GM20431 (cell line): ENCODE results near the gene CCL13.

ENCODE experiments used
- in situ Hi-C: fragments of 300-500 bp; cut with MseI, MboI; formaldehyde crosslinking; loops from one replicate; pipeline ENCODE4 v1.15.0; 2020; ENCODE audit warnings: low sequenced_read_pairs; ENCODE audit not compliant: unreplicated experiment

CCL13 gene

DNA sequence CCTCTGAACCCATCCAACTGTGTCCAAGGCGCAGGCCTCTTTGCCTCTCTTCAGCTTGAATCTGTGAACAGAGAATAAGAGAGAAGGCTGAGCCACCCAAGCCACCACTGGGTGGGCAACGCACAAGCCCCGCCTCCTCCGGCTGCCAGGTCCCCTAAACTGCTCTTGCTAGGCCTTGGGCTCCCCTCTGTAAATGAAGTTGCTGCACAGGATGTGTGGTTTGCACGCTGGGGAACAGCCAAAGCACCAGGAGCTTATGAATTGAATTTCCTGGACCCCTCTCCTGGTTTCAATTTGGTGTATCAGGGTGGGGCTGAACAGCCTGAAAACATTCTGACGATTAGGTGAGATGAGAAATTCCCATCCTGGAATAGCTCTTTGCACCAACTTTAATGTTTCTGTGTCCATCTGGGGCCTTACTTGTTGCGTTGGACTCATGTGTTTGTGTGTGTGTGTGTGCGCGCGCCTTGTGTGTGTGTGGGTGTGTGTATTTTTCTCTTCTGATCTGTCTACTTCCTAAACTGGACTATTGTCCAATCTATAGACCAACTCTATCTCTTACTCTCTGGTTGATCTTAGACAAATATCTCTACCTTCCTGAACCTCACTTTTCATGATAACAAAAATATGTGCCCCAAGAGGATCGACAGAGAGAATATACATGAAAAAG is 4.5 kb downstream of the CCL13 start:
- in situ Hi-C loops = no loop called here

DNA sequence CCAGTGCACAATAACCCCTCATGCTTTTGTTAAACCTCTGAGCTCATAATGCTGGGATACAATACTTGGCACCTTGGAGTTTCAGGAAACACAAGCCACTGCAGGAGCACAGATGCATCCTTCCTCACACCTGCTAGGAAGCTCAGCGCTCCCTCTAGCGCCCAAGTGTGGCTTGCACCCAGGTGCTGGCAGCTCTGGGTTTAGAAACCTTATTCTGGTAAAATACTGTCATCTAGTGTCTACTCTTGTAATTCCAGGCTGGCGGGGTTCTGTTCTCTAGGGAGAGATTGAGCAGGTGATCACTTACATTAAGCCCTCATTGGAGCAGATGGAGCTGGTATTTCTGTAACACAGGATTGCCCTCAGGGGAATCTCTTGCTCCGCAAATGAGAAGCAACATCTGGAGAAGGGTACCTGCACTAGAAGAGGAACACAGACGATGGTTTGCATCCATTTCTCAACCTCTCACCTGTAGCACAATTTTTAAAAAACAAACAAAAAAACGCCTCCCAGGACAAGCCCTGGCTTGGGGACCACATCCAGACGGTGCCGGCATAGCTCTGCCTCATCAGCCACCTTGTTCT is 5.3 kb downstream of the CCL13 start:
- in situ Hi-C loops = no loop called here

DNA sequence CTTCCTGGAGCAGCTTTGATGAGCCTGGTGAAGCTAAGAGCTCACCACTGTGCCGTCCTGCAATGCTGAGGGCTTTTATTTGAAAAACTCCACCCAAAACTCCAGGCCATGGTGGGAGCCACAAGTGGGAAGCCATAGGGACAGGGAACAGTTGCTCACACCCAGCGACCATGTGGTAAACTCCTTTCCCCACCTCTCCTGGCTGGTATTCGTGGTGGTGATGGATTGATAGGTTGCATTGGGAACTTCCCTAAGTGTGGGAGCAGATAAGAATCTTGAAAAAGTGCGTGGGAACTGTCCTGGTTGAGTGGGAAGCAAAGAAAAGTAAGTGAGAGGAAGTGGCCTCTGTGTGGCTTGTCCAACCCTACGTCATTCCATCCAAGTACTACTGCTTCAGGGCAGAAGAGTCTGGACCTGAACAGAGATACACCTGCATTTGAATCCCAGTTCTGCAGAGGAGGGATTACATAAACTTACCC is 6.9 kb downstream of the CCL13 start, which contains the start of gene CCL1:
TSS of gene CCL1 (minus strand) at position 51 of the 479 bp plus-strand sequence. CDS start 72 bp downstream, outside the sequence.
- in situ Hi-C loops = no loop called here

DNA sequence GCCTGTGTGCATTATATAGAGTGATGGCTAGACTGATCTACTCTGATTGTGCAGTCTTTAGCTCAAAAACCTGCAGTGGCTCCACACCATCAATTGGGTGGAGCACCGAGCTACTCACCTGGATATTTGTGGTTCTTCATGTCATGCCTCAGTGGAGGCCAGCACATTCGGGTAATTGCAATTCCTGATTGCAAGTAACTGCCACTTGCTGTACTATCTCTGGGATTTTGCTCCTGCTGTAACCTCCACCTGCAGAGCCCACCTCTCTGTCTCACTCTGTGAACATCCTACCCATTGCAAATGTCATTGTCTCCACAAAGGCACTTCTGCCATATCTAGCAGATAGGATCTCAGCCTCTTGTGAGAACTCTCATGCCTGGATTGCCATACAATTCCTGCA is 8.5 kb downstream of the CCL13 start:
- in situ Hi-C loops = no loop called here

DNA sequence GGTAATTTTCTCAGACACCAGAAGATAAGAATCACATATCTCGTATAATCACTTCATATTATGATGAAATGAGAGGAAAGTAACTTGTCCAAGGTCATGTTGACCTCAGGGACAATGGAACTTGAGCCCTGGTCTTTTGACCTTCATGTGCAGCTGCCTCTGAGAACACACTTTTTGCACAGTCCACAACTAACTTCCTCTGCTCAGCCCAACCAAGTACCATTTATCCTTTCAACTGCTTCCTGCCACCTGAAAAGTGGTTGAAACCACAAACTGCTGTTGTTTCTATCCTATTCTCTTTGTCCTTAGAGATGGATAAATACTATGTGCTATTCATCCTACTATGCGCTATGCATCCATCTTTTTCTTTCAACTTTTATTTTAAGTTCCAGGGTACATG is 9.1 kb downstream of the CCL13 start:
- in situ Hi-C loops = no loop called here

DNA sequence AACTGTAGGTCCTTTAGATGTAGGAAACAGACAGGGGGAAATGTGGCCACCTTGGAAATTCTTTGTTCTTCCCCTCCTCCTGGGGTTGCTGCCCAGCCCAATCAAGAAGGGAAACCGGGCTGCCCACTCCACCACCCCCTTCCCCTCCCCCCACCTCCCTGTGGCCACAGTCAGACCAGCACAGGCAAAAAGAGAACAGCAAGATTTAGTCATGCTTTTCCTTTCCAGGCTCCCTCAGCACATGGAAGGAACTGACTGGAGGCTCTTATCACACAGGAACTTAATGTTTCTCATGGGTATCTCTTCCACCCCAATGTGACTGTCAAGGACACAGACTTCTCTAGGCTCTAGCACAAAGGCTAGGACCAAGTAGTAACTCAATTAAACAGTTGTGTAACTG is 9.7 kb downstream of the CCL13 start:
- in situ Hi-C loops = no loop called here

DNA sequence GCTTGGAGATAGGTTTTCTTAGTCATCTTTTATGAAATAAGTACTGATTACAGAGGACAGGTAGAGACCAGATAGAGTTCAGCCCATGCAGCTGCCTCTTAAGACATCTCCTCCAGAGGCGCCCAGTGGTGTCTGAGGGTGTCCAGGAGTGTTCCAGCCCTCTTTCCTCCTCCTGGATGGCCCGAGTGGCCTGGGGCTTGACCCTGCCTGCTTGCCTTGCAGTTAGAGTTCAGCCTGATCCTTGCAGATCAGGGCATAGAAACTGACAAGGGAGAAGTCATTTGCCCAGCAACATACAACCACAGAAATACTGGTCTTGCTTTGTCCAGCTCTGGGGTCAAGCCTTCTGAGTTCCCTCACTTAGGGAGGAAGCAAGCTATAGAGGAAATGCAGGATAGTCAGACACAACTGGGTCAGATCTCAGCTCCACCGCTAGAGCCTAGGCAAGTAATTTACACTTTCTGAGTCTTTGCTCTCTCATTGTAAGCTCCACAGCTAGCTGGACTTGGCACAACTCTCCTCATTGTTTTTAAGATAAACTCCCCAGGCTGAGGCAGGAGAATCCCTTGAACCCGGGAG is 10.3 kb downstream of the CCL13 start:
- in situ Hi-C loops = no loop called here

DNA sequence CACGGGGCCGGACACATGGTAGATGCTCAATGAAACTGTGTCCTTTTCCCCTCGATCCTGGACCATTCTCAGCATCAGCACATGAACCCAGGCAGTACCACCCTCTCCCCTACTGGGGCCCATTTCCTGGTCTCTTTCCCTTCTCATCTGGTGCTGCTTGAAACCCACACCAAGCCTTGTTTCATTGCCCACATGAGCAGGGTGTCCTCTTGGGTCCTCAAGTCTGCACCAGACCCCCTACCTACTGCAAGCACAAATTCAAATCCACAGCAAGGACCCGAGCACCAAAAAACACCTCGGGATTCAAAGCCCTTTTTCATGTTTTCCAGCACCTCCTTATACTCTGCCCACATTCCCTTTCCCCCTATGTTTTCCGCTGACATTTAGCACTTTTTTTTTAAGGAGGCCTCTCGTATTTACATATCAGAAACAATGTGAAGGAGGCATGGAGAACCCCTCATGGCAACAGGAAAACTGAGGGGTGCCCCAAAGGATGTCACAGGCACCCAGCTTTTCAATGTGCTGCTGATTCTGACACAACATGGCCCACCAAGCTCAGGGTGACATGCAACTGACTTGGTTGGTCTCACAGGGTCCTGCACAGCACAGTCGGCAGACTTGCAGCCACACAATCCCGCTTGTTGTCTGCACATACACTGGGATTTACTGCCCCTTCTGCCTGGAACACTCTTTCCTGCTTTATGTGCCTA is 11.4 kb downstream of the CCL13 start:
- in situ Hi-C loops = no loop called here

DNA sequence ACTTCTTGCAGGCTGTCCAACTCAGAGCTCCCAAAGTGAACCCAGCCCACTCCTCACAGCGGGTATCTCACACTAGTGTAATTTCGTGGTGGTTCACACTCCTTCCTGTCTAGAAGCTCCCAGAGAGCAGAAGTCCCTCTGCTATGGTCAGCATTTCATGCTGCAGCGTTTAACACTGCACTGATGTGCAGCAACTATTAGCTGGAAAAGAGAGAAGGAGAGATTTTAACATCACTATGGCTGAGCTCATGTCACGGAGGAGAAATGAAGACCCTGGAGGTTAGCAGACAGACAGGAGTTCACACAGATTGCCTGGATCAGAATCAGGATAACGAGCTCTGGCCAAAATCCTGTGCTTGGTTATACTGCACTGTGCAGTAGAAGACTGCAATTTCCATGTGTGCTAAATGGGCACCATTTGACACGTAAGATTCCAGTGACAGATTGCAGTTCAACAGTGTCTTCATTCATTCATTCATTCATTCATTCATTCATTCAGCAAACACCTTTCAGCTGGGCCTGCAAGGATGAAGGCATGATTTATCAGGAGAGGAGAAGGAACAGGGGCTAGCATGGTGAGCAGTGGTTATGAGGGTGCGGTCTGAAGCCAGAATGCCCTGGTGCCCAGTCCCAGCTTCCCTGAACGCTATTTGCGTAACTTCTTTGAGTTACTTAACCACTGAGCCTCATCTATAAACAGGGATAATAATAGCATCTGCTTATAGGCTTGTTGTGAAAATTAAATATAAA is 12.1 kb downstream of the CCL13 start:
- in situ Hi-C loops = no loop called here

DNA sequence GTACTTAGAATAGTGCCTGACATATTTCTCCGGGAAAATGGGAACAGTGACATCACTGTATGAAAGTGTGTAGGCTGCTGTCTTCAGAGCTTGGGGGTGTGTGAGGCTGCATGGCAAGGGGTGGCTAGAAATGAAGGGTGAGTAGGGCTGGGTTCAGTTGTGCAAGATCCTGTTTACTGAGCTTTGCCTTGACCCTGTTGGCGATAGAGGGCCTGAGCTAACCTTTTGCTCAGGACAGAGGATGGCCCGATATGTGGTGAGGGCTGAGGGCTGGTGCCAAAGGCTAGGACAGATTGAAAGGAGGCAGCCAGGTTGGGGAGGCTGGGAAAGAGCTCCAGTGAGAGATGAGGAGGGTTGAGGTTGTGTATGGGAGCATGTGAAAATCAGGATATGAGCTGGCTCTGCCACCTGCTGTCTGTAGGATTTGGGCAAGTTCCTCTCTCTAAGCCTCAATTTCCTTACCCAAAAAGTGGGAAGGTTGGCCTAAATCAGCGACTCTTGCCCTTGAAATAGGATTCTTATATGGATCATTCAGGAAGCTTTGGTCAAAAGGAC is 12.7 kb downstream of the CCL13 start:
- in situ Hi-C loops = no loop called here

DNA sequence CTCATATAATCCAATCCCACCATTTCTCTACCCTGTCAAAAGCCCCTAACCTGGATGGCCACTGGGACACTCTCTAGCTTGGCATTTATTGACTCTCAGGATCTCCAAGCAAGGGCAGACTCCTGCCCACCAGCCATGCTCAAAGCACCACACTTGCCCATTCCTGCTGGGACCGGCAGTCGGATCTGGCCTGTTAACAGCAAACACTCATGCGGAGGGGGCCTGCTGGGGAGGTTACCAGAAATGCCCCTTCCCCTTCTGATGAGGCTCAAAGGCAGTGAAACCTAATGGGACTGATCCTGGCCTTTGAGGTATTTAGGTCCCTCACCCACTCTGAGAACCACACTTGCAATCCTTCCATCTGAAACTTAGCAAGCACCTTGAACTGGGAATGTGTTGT is 13.3 kb downstream of the CCL13 start:
- in situ Hi-C loops = no loop called here

DNA sequence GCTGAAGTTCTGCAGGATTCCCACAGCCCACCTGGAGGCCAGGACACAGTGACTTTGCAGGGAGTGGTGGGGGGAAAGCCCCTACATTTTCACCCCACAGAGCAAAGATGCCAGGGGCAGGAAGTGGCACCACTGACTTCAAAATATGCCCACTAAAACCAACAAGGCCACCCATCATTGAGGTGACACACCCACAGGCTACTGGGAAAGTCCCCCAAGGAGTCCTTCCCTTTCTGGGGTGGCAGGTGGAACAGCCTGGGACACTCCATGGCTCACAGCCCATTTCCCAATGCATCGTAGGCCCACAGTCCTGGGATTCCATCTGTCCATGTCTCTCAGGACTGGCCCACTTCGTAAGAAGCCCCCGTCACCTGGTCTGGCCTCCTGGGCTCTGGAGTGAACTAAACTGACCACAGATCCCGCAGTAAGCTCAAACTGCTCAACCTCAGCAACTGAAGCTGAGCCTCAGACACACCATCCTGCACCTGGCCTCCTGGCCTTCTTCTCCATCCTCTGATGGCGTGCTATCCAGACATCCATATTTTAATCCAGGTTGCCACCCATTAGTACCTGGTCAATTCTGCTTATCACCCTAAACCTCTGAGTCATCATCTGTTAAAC is 14.2 kb downstream of the CCL13 start:
- in situ Hi-C loops = no loop called here

DNA sequence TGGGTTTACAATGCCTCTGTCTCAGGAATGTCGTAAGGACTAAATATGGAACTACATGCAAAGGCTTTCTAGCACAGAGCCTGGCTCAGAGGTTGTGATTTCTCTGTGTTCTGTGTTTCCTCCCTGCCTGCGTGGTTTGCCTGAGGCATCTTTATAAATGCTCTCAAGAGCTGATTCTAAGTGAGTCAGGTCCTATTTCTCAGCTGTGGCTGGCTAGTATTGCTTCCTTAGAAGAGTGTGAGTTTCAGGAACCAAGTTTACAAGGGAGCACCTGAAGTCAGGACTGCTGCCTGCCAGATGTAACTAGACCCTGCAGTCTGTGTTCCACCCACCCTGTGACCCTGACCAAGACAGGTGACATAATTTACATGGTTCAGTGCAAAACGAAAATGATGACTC is 14.7 kb downstream of the CCL13 start:
- in situ Hi-C loops = no loop called here

DNA sequence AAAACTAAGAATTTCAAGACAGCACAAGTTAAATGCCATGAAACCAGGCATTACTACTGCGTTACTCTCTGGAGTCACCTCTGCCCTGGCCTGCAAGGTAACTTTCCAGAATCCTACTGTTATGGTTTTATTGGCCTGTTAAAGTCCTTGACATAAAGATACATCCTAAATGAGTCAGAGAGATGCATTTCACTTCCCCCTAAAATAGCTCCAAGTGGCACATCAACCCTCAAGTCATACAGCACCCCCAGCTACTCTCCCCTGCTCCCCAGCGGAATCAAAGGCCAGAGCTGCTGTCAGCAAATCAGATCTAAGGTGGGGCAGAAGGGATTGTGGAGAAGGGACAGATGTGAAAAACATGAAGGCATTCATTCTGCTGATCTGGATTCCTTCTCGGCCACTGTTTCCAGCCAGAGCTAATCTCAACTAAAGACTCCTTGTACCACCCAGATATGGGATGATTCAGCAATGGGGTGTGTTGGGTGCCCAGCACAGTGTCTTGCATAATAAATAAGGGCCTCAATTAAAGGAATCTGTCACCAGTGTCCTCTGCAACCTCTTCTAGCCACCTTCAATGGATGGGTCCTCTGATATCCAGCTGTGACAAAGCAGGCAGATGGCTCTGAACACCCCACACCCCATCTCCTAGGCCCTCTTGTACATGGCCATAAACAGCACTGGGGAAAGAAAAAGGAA is 15.3 kb downstream of the CCL13 start:
- in situ Hi-C loops = no loop called here

DNA sequence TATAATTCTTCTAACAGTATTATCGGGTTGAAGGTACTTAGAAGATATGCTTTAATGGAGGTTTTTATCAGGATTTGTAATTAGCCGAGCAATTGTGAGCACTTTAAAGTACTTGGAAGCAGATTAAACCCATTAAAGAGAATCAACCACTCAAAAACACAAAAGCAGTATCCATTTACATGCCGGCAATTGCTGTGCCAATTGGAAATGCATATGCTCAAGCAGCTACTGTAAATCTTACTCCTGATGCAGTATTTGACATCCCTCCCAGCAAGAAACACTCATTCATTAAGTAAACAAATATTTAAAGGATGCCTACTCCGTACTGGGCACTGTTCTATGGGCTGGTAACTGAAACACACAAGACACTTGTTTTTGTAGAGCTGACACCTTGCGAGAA is 18.2 kb downstream of the CCL13 start:
- in situ Hi-C loops = no loop called here

DNA sequence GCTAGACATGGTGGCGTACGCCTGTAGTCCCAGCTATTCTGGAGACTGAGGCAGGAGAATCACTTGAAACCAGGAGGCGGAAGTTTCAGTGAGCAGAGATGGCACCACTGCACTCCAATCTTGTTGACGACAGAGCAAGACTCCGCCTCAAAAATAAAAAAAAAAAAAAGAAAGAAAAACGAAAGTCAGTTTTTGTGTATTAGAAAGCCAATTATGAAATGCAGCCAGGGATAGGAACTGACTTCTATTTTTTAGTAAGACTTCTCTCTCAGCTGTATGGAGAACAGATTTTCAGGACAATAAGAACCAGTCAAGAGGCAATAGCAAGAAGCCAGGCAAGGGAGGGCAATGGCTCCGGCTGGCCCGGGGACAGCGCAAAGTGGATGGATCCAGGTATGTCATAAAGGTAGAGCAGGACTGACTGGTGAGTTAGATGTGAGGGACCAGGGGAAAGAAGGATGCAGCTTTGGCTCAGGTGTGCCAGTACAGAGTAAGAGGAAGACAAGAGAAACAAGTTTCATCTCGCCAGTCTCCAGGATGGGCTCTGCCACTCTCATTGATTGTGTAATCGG is 19.2 kb downstream of the CCL13 start:
- in situ Hi-C loops = no loop called here

DNA sequence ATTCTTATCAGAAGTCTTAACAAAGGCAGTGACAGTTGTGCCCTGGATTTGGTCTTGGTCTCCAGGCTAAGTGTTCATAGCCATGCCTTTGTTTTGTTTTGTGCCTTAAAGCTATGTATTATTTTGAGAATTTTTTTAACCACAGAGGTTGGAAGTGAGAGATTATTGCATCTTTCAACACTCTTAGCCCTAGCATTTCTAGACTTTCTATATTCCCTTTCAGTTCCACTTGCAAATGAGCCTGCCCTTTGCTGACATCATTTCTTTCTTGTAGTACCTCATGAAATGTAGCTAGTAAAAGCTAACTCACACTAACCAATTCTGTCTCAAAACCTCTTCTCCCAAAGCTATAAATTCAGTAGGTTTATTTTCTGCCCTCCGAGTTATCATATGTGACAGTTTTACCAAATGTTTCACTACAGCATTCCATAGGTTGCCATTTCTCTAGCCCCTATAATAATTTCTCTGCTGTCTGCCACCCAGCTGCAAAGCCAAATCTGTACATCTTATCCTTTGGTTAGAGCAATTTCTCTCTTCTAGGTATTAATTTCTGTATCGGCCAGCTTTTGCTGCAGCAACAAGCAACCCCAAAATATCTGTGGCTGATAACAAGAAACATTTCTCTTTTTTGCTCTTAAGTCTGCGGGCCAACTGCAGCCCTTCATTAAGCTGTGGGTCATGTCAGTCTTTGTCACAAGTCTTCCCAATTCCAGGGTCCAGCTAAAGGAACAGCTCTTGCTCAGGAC is 21.0 kb downstream of the CCL13 start:
- in situ Hi-C loops = no loop called here

DNA sequence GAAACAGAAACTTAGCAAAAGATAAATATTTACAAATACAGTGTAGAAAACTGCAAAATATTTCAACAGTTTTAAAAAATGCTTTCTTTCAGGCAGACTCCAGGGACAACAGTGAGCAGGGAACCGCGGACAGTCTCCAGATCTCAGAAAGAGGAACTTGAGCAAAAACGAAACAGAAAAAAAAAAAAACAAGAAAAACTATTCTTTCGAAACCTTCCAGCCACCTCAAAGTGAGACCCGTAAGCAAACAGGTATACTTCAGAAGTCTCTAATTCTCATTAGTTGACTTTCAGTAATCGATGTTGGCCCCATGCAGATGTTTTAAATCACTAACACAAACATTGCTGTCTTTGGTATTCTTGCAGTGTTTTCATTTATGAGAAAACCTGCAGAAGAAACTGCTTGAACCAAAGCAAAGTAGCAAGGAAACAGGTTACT is 22.4 kb downstream of the CCL13 start:
- in situ Hi-C loops = no loop called here
